HG03565 (cell line): ENCODE data around the gene CFHR2.
"Not testable (repeated sequence)": the region's sequence is repeated elsewhere in the genome, so short reads cannot be mapped to it uniquely, and the experiment has no call there.

Source experiments
- ATAC-seq: cut with Tn5 transposase; IDR thresholded peaks from one replicate; pipeline ENCODE4 v1.9.1; 2021; ENCODE audit warnings: mild to moderate bottlenecking, moderate library complexity; ENCODE audit not compliant: unreplicated experiment

CFHR2 gene

GRCh38 chr1:196943568-196943967, at the start of gene CFHR2:
Gene CFHR2 (plus strand): TSS chr1:196943738. CDS start chr1:196943881, 143 bp downstream.
- ATAC-seq: not testable (repeated sequence)

DNA sequence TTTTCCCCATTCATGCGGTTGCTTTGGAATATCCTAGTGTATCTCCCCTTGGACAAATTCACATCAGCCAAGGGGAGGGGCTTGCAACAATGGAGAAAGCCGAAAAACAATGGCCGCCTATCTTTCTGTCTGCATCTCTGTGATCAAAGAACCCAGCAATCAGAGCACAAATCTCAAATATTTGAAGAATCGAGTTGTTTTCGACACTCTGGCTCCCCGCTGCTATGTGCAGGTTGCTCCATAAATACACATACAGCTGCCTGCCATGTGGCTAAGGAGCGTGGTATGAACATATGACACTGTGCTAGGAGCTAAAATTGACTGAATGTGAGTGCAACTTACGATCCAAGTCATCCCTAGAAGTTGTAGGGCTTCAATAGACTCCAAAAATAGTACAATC, 47.2 kb upstream of the CFHR2 start:
- ATAC-seq: no peak

- ATAC-seq: no peak
Observed at GRCh38 chr1:196897158-196897828, 46.2 kb upstream of the CFHR2 start.

DNA sequence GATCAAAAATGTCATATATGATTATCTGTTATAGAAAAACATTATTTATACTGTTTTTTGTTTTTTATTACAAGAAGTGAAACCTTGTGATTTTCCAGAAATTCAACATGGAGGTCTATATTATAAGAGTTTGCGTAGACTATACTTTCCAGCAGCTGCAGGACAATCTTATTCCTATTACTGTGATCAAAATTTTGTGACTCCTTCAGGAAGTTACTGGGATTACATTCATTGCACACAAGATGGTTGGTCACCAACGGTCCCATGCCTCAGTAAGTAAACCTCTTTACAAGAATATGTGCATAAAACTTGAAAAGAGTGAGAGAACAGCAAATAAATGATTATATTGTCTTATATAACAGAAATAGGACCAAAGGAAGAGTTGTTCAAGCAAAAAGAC, 41.2 kb upstream of the CFHR2 start:
- ATAC-seq: no peak

GRCh38 chr1:196910215-196910614, 33.3 kb upstream of the CFHR2 start:
- no peak for ATAC-seq

DNA sequence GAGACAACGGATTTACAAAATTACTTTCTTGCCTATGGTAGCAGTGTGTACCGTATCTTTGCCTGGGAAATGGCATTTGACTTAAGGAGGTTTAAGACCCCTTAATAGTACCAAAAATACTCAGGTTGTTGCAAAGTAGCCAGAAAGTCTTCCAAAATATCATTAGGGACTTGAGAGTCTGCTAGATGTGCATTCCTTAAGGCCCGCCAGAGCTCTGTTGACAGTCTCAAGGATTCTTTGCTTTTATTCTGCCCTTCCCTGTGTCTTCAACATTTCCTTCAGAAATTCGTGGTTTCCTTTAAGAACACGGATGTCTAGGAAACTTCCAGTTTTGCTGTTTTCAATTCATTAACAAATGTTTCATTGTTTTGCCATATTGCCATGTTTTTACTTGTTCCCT, 31.3 kb upstream of the CFHR2 start:
- ATAC-seq: not testable (repeated sequence)

GRCh38 chr1:196926839-196927238, 16.7 kb upstream of the CFHR2 start:
- not testable (repeated sequence) for ATAC-seq

GRCh38 chr1:196932853-196933252, 10.7 kb upstream of the CFHR2 start:
- not testable (repeated sequence) for ATAC-seq

GRCh38 chr1:196933531-196934189, 9.9 kb upstream of the CFHR2 start:
- ATAC-seq: no peak

DNA sequence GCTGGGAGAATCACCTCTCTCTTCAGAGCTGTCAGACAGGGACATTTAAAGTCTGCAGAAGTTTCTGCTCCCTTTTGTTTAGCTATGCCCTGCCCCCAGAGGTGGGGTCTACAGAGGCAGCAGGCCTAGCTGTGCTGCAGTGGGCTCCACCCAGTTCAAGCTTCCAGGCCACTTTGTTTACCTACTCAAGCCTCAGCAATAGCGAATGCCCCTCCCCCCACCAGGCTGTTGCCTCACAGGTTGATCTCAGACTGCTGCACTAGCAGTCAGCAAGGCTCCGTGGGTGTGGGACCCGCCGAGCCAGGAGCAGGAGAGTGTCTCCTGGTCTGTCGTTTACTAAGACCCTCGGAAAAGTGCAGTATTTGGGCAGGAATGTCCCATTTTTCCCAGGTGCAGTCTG, 2.1 kb upstream of the CFHR2 start:
- ATAC-seq: not testable (repeated sequence)

GRCh38 chr1:196951711-196952394, 8.3 kb downstream of the CFHR2 start:
- peak; percentile 86 for ATAC-seq

DNA sequence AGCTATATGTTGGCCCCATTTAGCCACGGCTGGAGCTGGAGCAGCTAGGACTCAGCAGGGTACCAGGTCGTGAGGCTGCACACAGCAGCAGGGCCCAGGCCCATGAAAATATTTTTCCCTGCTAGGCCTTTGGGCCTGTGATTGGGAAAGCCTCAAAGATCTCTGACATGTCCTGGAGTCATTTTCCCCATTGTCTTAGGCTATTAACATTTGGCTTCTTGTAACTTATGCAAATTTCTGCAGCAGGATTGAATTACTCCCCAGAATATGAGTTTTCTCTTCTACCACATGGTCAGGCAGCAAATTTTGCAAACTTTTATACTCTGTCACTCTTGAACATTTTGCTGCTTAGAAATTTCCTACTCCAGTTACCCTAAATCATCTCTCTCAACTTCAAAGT, 11.2 kb downstream of the CFHR2 start:
- no peak for ATAC-seq

DNA sequence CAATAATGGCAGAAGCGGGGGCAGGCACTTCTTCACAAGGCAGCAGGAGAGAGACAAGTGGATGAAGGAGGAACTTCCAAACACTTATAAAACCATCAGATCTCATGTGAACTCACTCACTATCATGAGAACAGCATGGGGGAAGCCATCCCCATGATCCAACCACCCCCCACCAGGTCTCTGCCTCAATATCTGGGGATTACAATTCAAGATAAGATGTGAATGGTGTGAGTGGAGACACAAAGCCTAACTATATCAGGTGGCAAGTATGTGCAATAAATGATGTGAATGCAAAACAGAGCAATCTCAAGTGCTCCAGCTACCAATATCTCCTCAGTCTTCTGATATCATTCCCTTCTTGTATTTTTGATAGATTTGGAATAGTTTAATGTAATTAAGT, 12.4 kb downstream of the CFHR2 start:
- no peak for ATAC-seq

DNA sequence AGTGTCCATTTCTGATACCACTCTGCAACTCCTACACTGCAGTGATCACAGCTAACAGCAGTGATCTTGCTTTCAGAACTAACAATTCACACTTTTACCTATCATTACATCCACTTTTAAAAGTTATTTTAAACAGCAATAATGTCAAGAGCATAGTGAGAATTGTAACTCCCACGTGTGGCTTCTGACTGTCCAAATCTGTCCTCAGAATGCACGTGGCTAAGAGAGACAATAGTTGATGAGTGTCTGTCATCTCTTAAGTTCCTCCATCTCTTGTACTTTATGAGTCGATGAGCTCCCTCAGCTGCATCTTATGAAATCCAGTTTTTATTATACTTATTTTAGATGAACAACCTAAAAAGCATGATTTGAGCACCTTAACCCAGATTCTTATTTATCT, 17.3 kb downstream of the CFHR2 start:
- peak; percentile 92 for ATAC-seq

- no peak for ATAC-seq
Observed at GRCh38 chr1:196970182-196970581, 26.6 kb downstream of the CFHR2 start.

DNA sequence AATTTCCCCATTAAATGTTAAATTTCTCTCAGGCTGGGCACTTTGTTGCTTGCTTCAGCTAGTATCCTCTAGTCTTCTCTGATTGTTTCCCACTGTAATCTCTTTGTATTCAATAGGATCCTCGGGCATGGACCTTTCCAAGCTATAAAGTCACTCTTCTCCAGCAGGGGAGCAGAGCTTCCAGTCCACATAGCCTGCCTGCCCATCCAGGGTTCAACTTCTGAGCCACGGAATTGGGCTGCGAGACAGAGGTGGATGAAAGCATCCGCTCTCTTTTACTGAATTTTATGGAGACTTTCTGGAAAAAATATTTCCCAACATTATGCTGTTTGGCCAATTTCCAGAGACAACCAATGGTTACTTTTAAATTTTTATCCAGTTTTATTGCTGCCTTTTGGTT, 32.7 kb downstream of the CFHR2 start:
- ATAC-seq: no peak

- ATAC-seq: no peak
Observed at GRCh38 chr1:196977278-196977677, 33.7 kb downstream of the CFHR2 start, which contains the start of gene CFHR5. Gene CFHR5 (plus strand): TSS chr1:196977556. CDS start chr1:196977665, 109 bp downstream.

DNA sequence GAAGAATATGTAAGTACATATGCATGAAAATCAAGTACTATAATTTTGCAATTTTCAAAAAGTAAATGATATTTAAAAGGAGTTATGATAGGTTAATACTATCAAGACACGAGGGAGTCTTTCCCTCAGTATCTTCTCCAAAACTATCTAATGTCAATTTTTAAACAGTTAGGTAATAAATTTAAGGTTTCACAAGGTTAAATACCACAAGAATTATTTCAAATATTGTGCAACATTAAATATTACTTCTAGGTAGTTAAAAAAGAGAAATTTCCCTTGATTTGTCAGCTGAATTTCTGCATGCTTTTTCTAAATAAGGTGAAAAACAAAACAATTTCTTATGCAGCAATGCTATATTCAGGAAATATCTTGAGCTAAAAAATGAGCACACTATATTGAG, 37.3 kb downstream of the CFHR2 start:
- ATAC-seq: no peak

DNA sequence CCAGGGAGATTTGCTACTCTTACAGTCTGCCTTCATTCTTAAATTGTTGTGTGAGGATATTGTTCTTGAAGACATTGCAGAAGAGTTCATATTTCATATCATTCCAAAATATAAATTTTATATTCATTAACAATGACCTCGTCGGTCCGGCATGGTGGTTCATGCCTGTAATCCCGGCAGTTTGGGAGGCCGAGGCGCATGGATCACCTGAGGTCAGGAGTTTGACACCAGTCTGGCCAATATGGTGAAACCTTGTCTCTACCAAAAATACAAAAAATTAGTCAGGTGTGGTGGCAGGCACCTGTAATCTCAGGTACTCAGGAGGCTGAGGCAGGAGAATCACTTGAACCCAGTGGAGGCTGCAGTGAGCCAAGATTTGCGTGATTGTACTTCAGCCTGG, 38.7 kb downstream of the CFHR2 start:
- ATAC-seq: not testable (repeated sequence)

GRCh38 chr1:196991919-196992651, 48.5 kb downstream of the CFHR2 start:
- ATAC-seq: not testable (repeated sequence)

- no peak for ATAC-seq
Observed at GRCh38 chr1:196993916-196994315, 50.4 kb downstream of the CFHR2 start.
